Adrenal gland (tissue), 5 donors: ENCODE measurements around the gene CCDC81.

Source experiments
- POLR2A ChIP-seq, 2 donors: fragments of 450-650 bp; IDR thresholded peaks; one replicate each; pipeline ENCODE4 v1.6.1; 2017; ENCODE audit warnings: antibody characterized with exemption in 2 of 2, mild to moderate bottlenecking in 2 of 2, moderate library complexity in 1 of 2
- TF ChIP-seq, protein P1 (sequence below), 6 experiments: fragments of 450-650 bp in 4 of 6; fragments of 200-600 bp in 2 of 6; sonication (generic) in 1 of 6; IDR thresholded peaks; 1 replicate in 5 of 6; 2 replicates in 1 of 6; pipeline versions ENCODE4 v1.5.1 to v1.8.0; 2016 to 2021; ENCODE audit warnings: antibody characterized with exemption in 6 of 6, mild to moderate bottlenecking in 2 of 6, moderate library complexity in 1 of 6
- donor health status: DM: no; HTN: no; CAD: no.

DNA sequence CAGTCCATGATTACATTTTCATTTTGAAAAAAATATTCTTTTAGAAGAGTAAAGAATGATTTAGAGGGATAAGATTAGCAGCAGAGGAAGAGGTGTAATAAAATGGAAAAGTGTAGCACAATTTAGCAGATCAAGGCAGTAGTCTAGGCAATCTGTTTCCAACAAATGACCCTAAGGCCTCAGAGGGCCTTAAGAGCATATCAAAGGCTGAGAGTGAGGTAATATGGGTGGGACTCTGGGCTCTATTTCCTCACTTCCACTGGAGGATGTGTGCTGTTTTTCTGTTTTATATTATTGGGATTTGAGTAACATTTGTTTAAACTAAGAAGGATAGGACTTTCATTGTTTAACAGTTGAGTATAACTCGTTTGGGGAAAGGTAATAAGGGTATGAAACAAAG lies 28.8 kb downstream of the CCDC81 start:
- TF ChIP-seq, protein P1, sequence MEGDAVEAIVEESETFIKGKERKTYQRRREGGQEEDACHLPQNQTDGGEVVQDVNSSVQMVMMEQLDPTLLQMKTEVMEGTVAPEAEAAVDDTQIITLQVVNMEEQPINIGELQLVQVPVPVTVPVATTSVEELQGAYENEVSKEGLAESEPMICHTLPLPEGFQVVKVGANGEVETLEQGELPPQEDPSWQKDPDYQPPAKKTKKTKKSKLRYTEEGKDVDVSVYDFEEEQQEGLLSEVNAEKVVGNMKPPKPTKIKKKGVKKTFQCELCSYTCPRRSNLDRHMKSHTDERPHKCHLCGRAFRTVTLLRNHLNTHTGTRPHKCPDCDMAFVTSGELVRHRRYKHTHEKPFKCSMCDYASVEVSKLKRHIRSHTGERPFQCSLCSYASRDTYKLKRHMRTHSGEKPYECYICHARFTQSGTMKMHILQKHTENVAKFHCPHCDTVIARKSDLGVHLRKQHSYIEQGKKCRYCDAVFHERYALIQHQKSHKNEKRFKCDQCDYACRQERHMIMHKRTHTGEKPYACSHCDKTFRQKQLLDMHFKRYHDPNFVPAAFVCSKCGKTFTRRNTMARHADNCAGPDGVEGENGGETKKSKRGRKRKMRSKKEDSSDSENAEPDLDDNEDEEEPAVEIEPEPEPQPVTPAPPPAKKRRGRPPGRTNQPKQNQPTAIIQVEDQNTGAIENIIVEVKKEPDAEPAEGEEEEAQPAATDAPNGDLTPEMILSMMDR (IDR thresholded peaks at IDR 0.05): no peak
- TF ChIP-seq POLR2A (IDR thresholded peaks at IDR 0.05): no peak
